T47D (cell line): ENCODE data around the gene ZFYVE26.
"Not testable (repeated sequence)": the region's sequence is repeated elsewhere in the genome, so short reads cannot be mapped to it uniquely, and the experiment has no call there.

Experiments used
- DNase-seq, 2 experiments: peaks; one replicate each; pipeline versions ENCODE4 v3.0.0 to v3.0.0-alpha.2; 2011 to 2012; ENCODE audit warnings: low read depth in 1 of 2, low spot score in 1 of 2
- JUND ChIP-seq: IDR thresholded peaks from 2 replicates; pipeline ENCODE4 v1.6.1; 2012; ENCODE audit warnings: low read depth
- in situ Hi-C: cut with HindIII; loops from 2 replicates; pipeline ENCODE4 v1.10.0; 2016; ENCODE audit warnings: low sequenced_read_pairs, low pct_unique_long_range_greater_than_20kb

ZFYVE26 gene

GRCh38 chr14:67704484-67705089 lies 111.8 kb downstream of the ZFYVE26 start:
- DNase-seq: peak; percentile 53 to 84
- in situ Hi-C loops: no loop called here
- no peak for TF ChIP-seq JUND

DNA sequence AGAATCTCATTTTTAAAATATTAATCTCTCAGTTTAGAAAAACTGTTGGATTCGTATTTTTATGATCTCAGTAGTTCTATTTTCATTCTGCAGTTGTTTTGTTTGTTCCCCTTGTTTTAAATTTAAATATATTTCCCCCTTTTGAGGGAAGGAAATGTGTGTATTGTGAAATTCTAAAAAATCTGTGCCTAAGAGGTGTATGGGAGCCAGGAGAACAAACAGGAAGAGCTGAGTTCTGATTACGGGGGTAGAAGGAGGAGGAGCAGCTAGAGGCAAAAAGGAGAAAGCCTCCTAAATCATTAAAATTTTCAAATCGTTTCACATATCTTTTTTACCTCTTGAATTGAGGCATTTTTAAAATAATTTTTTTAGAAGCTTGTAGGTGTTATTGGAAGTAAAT lies 112.4 kb downstream of the ZFYVE26 start:
- no peak for TF ChIP-seq JUND
- no peak for DNase-seq
- in situ Hi-C loops: no loop called here

- in situ Hi-C loops, DNase-seq: not testable (repeated sequence)
Measured at GRCh38 chr14:67701492-67701891, 114.9 kb downstream of the ZFYVE26 start, which contains the start of gene RDH12. TSS of gene RDH12 (plus strand) at chr14:67701886. CDS start at chr14:67722643, 20,757 bp downstream.

GRCh38 chr14:67698179-67698578 lies 118.2 kb downstream of the ZFYVE26 start:
- no peak for DNase-seq
- TF ChIP-seq JUND: no peak
- in situ Hi-C loops: no loop called here

- in situ Hi-C loops: no loop called here
- DNase-seq: no peak
- TF ChIP-seq JUND: no peak
Measured at GRCh38 chr14:67697006-67697405, 119.4 kb downstream of the ZFYVE26 start.
